Amniotic epithelial cell (primary cell): ENCODE measurements around the gene SPIB.
A peak's percentile ranks its signal among the peaks of the same experiment; 100 is the strongest.
"Not testable (repeated sequence)": the region's sequence is repeated elsewhere in the genome, so short reads cannot be mapped to it uniquely, and the experiment has no call there.

Source experiments
- DNase-seq: peaks from one replicate; pipeline ENCODE4 v3.0.0-alpha.2; 2010; ENCODE audit warnings: low read depth

The SPIB gene

DNA sequence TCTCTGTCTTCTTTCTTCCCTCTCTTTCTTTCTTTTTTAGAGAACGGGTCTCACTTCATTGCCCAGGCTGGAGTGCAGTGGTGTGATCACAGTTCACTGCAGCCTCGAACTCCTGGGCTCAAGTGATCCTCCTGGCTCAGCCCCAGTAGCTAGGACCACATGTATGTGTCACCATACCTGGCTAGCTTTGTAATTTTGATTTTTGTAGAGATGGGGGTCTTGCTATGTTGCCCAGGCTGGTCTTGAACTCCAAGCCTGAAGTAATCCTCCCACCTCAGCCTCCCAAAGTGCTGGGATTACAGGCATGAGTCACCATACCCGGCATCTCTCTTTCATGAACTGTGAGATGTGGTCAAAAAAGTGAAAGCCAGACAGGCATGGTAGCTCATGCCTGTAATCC, 54.6 kb downstream of the SPIB start:
- not testable (repeated sequence) for DNase-seq

- DNase-seq, result no peak
Measured at GRCh38 chr19:50475101-50475568, 56.4 kb downstream of the SPIB start.

DNA sequence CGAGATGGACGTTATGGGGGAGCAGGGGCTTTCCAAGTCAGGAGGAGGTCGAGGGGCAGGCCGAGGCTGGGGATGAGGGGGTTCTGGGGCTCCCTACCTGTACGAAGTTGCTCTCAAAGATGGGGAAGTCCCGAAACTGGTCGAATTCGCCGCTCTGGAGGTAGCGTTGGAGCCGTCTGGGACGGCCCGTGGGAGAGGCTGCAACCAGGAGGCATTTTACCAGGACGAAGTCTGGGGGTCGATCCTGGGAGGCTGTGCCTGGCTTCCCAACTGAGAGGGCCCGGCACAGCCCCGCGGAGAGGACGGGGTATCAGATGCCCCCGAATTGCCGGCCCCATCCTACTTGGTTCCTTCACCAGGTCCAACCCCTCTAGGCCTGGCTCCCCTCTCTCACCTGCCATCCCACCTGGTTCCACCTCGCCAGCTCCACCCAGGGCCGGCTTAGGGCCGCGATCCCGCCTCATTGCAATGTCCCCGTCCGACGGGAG, 57.0 kb downstream of the SPIB start:
- no peak for DNase-seq

DNA sequence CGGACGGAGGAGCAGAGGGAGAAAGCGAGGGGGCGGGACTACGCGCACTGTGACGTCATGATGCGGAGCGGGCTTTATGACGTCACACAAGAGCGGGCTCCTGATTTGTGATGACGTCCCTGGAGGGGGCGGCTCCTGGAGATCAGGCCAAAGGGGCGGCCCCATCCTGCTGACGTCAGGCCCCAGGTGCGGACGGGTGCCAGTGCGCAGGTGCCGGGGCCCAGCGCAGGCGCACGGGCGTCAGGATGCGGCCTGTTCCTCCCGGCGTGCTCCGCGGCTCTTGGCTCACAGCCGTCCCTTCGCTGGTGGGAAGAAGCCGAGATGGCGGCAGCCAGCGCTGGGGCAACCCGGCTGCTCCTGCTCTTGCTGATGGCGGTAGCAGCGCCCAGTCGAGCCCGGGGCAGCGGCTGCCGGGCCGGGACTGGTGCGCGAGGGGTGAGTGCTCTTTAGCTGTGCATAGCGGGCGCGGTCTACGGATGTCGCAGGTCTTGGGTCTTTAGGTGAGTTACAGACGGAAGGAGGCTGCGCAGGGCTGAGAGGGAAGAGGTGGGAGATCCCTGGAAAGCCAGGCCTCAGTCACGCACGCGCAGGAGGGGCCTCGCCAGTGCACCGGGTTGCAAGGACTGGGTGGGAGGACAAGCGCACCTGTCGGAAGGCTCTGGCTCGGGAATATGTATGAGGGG, 57.6 kb downstream of the SPIB start, which contains the start of the genes EMC10 and GARIN5A:
Gene EMC10, plus strand, starts transcription at position 284 of the 683 bp plus-strand sequence. Its CDS starts 38 bp downstream, at position 322.
Gene GARIN5A, minus strand, starts transcription at position 625 of the 683 bp plus-strand sequence. Its CDS starts 460 bp downstream, at position 165.
- peak; percentile 92 for DNase-seq

DNA sequence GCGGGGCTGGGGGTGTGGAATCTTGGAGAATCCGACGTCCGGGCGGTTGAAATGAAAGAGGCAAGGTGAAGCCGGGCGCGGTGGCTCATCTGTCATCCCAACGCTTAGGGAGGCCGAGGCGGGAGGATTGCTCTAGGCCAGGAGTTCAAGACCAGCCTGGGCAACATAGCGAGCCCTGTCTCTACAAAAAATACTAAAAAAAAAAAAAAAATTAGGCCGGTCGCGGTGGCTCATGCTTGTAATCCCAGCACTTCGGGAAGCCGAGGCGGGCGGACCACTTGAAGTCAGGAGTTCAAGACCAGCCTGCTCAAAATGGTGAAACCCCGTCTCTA, 58.1 kb downstream of the SPIB start:
- DNase-seq, result no peak

DNA sequence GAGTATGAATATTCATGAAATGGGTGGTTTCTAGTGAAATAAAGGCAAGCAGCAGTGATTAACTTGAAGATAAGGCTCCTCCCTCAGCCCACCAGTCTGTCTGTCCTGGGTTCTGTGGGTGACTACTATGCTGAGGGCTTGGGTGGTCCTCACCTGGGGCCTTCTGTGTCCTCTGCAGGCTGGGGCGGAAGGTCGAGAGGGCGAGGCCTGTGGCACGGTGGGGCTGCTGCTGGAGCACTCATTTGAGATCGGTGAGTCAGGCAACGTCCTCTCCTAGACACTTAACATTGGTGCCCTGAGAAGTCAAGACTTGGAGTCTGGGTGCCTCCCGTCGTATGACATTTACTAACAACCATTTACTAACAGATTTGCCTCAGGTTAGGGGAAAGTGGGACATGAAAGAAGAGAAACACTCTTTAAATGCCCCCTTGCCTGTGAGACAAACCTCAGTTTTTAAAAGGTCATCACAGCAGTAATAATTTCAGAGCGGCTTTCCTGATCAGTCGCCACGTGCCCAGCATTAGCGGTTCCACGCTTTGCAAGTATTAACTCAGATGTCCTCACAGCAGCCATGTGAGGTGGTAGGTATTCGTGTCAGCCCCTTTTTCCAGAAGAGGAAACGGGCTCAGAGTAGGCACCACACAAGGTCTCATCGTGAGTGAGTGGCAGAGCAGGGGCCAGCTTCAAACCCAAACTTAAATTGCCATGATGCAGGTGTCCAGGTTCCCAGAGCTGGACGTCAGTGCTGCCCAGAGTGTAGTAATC, 59.2 kb downstream of the SPIB start:
- DNase-seq, result no peak

DNA sequence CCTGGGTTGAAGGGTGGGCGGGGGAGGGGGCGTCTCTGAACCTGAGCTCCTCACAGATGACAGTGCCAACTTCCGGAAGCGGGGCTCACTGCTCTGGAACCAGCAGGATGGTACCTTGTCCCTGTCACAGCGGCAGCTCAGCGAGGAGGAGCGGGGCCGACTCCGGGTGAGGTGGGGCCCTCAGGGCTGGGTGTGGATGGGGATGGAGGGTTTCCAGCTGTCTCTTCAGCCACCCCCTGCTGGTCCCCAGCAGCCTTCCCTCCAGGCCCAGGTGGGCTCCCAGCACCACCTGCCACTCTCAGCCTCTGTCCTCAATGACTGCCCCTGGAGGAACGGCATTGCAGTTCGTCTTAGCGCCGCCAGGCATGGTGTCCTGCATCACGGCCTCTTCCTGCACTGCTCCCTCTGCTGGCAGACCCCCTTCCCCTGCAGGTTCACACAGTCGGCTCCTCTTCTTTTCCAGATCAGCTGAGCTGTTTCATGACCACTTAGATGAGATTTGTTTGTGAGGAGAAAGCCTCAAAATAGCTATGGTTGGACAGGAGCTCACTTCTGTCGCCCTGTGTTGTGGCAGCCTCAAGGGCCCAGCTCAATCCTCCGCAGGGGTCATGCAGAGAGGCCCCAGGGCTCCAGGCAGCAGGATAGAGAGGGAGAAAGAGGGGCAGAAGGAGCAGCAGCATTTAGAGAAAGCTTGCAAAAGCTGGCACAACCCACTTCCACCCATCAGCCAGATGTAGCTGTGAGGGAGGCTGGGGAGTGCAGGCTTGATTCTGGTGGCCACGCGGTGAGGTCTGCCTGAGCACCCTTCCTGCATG, 60.4 kb downstream of the SPIB start:
- DNase-seq, result no peak

- DNase-seq, result no peak
Measured at GRCh38 chr19:50479761-50480251, 61.1 kb downstream of the SPIB start.

GRCh38 chr19:50480281-50481111, 61.8 kb downstream of the SPIB start:
- no peak for DNase-seq
